LoVo (cell line): Measurements from ENCODE around the gene TMTC2.

Source experiments
- DNase-seq: peaks from one replicate; pipeline ENCODE4 v3.0.0-alpha.2; 2016; ENCODE audit warnings: low spot score

TMTC2 gene

DNA sequence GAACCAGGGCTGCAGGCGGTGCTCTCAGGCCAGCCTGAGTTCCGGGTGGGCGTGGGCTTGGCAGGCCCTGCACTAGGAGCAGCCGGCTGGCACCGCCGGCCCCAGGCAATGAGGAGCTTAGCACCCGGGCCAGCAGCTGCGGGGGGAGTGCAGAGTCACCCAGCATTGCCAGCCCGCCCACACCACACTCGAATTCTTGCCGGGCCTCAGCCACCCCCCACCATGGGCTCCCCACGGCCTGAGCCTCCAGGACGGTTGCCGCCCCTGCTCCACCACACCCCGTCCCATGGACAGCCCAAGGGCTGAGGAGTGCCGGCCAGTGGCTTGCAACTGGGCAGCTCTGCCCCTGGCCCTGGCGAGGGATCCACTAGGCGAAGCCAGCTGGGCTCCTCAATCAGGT lies 453.4 kb downstream of the TMTC2 start:
- no peak for DNase-seq

DNA sequence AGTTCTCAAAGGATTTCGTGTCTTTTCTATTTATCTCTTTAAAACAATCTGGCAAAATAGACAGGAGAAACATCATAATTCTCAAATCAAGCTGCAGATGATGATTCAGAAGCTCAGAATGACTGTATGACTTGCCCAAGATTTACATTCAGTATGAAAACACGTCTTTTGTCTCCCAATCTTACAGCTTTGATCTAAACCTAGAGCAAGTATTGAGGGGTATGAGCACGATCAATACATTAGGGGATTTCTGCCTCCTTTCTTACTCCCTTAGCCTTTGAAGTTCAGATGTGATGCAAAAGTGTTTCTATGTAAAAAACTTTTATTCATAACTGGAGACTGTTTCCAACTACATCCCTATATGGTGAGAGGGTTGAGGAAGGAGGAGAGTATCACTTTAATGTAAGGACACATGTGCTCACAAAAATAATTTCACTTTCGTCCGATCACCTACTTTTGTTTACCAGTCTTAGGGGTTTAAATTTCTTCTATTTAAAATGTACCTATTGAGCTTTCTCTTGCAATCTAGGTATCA lies 454.8 kb downstream of the TMTC2 start:
- DNase-seq: no peak

DNA sequence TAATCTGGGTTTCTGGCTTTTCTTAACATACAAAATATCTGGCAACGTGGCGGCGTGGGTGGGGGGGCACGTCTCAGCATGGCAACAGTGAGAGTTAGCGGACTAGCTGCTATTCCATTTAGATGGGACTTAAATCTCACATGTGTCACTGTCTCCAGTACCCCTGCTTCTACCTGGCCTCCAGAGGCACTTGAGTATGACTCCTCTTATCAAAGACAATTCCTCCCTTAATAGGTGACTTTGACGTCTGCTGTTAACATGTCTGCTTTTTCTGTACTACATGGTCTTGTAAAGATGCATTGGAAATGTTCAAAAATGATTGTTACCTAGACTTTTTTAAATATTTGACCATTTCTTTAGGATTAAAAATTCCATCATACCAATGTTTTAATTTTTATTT lies 456.2 kb downstream of the TMTC2 start:
- no peak for DNase-seq

GRCh38 chr12:83143950-83144349 lies 457.2 kb downstream of the TMTC2 start:
- DNase-seq: no peak

GRCh38 chr12:83145325-83145840 lies 458.7 kb downstream of the TMTC2 start:
- DNase-seq: no peak

- DNase-seq: no peak
Measured at GRCh38 chr12:83147341-83147740, 460.6 kb downstream of the TMTC2 start.

DNA sequence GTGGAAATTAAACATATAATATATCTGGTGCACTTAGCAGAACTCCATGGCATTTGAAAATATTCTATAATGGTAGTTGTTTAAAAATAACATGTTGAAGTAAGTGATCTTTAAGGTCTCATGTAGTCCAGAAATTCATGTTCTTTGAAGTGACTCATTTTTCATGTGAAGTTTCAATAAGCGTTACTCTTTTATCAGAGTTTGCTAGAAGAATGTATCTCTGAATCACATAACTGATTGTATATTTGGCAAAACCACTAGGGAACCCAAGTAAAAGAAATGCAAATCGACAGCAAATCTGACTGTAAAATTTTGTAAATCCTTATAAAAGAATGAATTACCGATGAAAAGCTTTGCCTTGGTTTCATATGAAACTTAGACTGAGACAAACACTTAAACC lies 463.3 kb downstream of the TMTC2 start:
- no peak for DNase-seq

- no peak for DNase-seq
Measured at GRCh38 chr12:83150465-83151189, 463.9 kb downstream of the TMTC2 start.

GRCh38 chr12:83153177-83153576 lies 466.5 kb downstream of the TMTC2 start:
- no peak for DNase-seq

DNA sequence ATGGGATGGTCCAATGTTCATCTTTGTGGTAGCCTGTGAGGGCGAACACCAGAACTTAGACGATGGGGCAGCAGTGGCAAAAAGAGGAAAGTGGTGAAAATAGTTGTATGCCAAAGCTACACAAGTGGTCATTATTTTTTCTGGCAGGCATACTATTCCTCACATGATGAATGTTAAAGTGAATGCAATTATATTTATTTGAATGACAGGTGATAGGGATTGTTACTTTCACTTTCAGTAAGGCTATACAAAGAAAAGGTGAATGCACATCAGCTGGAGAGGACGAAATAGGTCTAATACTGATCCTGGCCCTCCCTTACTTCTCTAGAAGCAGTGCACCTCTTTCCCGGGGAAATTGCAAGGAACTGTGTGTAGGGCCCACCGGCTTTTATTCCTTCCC lies 470.1 kb downstream of the TMTC2 start:
- DNase-seq: no peak

DNA sequence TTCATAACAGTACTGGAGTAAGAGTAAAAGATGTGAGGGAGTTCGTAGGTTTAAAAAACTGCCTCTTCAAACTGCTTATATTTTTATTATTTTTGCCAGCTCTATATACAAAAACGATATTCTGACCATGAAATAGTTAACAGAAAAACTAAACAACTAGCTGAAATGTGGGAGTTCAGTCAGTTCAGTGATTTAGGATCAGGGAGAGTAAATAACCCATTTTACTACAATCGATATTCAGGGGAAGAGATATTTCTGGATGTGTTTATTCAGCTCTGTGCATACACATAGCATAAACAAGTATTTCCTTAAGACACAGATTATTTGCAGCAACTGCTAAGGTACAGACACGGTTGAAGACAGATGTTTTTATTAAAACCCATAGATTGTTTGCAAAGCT lies 470.9 kb downstream of the TMTC2 start:
- DNase-seq: no peak

GRCh38 chr12:83158613-83159207 lies 472.0 kb downstream of the TMTC2 start:
- no peak for DNase-seq

DNA sequence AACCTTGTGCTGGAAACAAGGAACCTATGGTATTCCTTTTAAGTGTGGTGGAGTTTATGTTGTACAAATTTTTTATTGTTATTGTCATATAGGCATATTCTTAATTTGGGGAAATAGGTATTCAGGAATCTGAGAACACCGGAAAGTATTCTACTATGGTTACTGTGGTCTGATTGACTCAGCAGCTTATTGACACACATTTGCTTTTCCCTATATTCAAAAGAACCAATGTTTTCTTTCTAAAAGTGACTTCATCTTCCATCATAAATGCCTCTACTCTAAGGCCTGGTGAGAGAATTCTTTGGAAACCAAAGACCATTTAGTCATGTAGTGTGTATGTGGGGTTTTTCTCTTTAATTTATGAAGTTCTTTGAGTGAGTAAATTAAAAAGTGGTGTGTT lies 474.8 kb downstream of the TMTC2 start:
- no peak for DNase-seq

DNA sequence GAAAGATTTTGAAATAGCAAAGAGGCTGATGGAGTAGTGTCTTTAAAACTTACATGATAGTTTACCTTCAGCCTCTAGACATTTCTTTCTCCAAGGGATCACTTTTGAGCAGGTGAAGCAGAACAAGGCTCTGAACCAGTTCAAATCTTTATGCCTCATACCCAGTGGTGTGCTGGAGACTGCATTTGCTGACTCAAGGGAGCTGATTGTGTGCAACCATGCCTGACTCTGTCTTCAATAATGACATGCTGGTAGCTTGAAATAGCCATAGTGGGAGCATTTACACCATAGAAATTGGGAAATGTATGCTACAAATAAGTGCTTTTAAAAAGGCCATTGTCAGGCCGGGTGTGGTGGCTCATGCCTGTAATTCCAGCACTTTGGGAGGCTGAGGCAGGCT lies 482.0 kb downstream of the TMTC2 start:
- no peak for DNase-seq

DNA sequence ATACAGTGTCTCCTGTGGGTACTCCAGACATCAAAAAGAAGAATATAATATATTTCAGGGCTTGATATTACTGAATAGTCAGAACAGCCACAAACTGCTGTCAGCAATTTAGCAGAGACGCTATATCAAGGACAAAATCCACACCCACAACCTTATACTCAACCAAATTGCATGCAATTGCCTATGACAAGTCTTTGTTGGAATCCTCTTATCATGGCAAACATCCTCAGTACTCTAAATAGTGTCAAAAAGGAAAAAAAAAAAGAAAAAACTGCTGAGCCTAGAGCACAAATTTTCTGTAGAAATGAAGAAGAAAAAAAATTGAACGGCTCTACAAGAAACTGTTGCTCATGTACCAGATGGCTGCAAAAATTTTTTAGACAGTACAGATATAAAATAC lies 485.7 kb downstream of the TMTC2 start:
- DNase-seq: no peak

DNA sequence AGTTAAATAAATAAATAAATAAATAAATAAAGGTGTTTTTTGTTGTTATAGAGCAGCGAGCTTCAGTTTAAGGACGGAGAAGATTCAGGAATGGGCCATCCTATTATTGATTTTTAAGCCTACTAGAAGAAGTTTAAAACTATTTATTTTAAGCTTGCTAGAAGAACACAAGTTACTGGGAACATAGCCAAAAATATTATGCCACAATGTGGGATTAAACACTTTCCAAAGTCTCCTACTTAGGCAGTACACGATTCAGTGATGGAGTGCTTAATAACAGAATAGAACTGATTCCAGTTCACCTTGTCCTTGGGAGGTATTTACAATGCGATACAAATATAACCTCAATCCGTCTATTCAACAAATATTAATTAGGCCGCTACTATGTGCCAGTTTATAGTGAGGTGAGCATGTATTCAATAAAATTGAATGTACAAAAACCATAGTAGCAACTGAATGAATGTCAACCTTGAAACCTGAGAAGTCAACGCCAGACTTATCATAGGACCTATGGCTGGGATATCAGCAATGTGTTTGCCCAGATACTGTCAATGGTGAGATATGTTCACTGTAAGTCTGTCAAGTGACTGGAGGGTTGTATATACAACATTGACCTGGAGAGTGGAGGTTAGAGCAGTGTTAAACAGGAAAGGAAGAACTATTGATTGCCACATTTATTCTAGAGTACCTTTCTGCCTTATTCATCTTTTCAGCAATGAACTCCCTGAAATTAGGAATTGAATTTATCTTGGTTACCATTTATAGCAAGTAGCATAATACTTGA lies 486.4 kb downstream of the TMTC2 start:
- no peak for DNase-seq

DNA sequence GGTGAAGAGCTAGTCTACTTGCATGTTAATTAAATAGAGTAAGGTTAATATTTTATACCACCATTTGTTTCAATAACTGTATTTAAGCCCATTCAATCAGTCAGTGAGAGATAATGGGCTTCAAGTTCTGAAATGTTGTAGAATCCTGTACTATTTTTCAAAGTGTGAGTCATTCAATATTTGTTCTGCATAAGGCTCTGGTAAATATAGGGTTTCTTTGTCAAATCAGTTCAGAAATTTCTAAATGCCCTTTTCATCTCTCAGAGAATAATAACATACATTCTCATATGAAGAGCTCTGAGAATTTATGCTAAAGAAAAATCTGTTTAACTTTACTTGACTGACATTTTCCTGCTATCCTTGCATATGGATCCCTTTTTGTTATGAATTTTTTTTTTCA lies 493.3 kb downstream of the TMTC2 start:
- DNase-seq: no peak

DNA sequence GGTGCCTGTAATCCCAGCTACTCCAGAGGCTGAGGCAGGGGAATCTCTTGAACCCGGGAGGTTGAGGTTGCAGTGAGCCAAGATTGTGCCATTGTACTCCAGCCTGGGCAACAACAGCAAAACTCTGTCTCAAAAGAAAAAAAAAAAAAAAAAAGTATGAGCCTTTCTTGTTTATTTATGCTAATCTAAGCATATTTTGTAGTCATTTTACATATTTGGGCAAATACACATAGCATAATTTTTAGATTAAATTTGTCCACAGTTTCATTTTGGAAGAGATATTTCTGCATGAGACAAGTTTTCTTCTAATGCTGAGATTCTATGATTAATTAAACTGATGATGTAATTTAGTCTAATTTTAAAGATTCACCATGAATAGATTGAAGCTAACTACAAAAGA lies 494.4 kb downstream of the TMTC2 start:
- DNase-seq: no peak

DNA sequence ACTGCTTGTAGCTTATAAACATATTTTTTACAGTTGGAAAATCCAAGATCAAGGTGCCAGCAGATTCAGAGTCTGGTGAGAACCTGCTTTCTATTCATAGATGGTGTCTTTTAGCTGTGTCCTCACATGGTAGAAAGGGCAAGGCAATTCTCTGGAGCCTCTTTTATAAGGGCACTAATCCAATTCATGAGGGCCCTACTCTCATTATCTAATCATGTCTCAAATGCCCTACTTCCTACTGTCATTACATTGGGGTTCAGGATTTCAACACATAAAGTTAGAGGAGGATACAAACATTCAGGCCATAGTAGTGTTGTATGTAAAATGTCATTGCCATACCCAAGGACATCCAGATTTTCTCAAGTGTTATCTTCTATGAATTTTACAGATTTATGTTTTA lies 496.4 kb downstream of the TMTC2 start:
- no peak for DNase-seq
